Cardiac muscle cell (in vitro differentiated cells and primary cell): Measurements from ENCODE around the gene MMP24OS. TPM values are rescaled to one million over a fixed set of nuclear protein-coding genes. Genes with fewer than 3 reads are reported as not detected.

Source experiments
- DNase-seq, 2 donors: peaks; one replicate each; pipeline versions ENCODE4 v3.0.0 to v3.0.0-alpha.2; 2010 to 2017; ENCODE audit warnings: low read depth in 1 of 2, low spot score in 1 of 2
- H3K27ac ChIP-seq: fragments of 200-600 bp; sonication (generic); 2 replicates; pipeline ENCODE4 v1.5.1; 2016
- H3K27me3 ChIP-seq: fragments of 200-600 bp; sonication (generic); 2 replicates; pipeline ENCODE4 v1.6.0; 2016; ENCODE audit warnings: control low read depth
- H3K36me3 ChIP-seq: fragments of 200-600 bp; sonication (generic); 2 replicates; pipeline ENCODE4 v1.5.1; 2016; ENCODE audit warnings: control low read depth
- H3K4me1 ChIP-seq: fragments of 200-600 bp; sonication (generic); 2 replicates; pipeline ENCODE4 v1.8.1; 2017; ENCODE audit warnings: low read depth, mild to moderate bottlenecking, mixed run types
- H3K4me3 ChIP-seq: fragments of 200-600 bp; sonication (generic); 2 replicates; pipeline ENCODE4 v1.5.1; 2016; ENCODE audit warnings: mild to moderate bottlenecking
- H3K9me3 ChIP-seq: fragments of 200-600 bp; sonication (generic); 2 replicates; pipeline ENCODE4 v1.5.1; 2017; ENCODE audit warnings: low read depth, mild to moderate bottlenecking, control low read depth
- polyA plus RNA-seq: library from polyadenylated mRNA; unstranded; fragments of >200 nt; fragmentation: Nextera tagmentation; extraction: Ambion mirVana; gene quantifications from 2 replicates; pipeline ENCODE4 v1.2.1, GENCODE V29; 2016
- total RNA-seq: library from RNA; depleted of rRNA; stranded (reverse); fragments of >200 nt; gene quantifications from 2 replicates; pipeline ENCODE4 v1.2.3, GENCODE V29; 2016
- TF ChIP-seq, protein P1 (sequence below): IDR thresholded peaks from 2 replicates; pipeline ENCODE4 v1.5.1; 2012; ENCODE audit warnings: low read depth, mild to moderate bottlenecking, low read length

The MMP24OS gene
- total and polyA plus RNA-seq, 2 experiments from 2014 or later = 29.4 to 61.4 TPM

DNA sequence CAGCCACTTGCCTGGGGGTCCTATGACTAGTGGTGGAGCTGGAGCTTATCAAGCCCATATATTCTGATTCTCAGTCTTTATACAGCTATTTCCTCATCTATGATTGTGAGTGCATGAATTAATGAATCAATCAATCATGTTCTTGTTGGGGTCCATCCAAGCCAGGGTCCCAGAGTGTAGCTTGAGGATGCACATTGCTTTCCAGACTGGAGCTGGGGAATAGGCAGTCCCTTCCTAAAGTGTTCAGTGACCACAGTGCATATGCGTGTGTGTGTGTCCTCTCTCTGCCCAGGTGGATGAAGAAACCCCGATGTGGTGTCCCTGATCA, 26.3 kb downstream of the MMP24OS start:
- Histone ChIP-seq H3K4me3 (no peak overlapping the region), H3K27ac (no peak overlapping the region), H3K9me3 (no peaks in the 10 kb centered on the region), H3K36me3 (no peaks in the 10 kb centered on the region), H3K4me1 (peaks cover 4% of the 10 kb centered on the region), H3K27me3 (no peaks in the 10 kb centered on the region)
- no peak for DNase-seq
- TF ChIP-seq, protein P1, sequence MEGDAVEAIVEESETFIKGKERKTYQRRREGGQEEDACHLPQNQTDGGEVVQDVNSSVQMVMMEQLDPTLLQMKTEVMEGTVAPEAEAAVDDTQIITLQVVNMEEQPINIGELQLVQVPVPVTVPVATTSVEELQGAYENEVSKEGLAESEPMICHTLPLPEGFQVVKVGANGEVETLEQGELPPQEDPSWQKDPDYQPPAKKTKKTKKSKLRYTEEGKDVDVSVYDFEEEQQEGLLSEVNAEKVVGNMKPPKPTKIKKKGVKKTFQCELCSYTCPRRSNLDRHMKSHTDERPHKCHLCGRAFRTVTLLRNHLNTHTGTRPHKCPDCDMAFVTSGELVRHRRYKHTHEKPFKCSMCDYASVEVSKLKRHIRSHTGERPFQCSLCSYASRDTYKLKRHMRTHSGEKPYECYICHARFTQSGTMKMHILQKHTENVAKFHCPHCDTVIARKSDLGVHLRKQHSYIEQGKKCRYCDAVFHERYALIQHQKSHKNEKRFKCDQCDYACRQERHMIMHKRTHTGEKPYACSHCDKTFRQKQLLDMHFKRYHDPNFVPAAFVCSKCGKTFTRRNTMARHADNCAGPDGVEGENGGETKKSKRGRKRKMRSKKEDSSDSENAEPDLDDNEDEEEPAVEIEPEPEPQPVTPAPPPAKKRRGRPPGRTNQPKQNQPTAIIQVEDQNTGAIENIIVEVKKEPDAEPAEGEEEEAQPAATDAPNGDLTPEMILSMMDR = no peak

DNA sequence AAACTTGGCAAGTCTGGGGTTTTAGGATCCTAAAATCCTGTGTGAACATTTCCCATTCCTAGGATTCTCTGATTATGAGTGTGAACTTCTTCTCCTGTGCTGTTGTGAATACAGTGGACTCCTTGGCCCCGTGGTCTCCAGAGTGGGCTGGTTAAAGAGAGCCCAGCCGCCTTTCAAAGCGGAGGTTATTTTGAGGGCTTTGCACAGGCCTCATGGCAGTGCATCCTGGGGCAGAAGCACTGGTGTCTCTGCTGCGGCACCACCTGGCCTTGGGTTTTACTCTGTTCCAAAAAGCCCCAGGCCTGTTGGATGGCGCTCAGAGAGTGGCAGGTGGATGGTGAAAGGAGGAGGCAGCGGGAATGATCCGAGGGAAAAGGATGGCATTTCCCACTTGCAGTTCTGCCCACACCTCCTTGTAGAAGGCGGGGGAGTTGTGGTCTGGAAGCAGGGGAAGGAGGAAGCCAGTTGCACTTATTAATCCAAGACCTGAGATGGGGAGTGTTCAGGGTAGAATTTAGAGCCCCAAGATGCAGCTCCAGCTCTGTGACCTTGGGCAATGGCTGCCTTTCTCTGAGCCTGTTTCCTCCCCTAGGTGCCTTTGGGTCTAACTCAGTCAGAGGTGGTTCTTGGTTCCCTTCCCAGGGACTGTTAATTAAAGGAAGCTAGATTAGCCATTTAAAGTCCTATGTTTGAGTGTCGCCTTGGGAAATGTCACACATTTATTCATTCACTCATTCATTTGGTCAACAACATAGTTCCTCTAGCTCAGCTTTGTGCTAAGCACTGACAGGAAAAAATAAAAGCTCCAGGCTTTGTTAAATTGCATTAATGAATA, 29.1 kb downstream of the MMP24OS start:
- DNase-seq = no peak
- Histone ChIP-seq H3K36me3 (no peaks in the 10 kb centered on the region), H3K4me1 (peaks cover 4% of the 10 kb centered on the region), H3K27me3 (no peaks in the 10 kb centered on the region), H3K4me3 (no peak overlapping the region), H3K27ac (no peak overlapping the region), H3K9me3 (no peaks in the 10 kb centered on the region)
- TF ChIP-seq, protein P1 = no peak

DNA sequence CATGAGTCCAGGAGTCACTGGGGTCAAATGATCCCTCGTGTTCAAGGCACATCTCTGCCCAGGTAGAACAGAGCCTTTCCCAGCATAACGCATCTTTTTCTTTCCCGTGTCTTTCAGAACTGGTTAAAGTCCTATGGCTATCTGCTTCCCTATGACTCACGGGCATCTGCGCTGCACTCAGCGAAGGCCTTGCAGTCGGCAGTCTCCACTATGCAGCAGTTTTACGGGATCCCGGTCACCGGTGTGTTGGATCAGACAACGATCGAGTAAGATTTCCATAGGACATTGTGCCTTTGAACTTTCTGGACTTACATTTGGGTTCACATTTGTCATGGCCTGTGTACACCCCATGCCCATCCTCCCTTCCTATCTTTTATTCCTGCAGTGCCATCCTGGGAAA, 31.2 kb downstream of the MMP24OS start:
- H3K9me3 ChIP-seq = no peaks in the 10 kb centered on the region
- H3K4me3 ChIP-seq = no peak overlapping the region
- no peak for DNase-seq
- no peak overlapping the region for H3K27ac ChIP-seq
- H3K4me1 ChIP-seq = peaks cover 4% of the 10 kb centered on the region
- H3K27me3 ChIP-seq = no peaks in the 10 kb centered on the region
- no peaks in the 10 kb centered on the region for H3K36me3 ChIP-seq
- TF ChIP-seq, protein P1 = no peak

DNA sequence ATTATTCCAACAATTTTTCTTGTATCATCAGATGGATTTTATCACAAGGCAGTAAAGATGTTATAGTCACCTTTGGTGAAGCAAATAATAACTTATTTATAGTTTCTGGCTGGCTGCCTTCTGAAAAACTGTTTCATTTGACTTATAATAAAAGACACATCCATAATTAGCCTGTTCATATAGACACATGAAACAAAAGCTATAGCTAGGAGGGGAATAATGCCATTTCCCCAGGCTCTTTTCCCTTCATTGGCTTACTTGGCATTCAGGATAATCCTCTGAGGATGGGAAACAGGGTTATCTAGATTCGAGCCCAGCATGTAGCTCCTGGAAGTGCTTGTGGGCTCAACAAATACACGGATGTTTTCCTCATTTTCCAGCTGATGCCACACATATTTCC, 33.9 kb downstream of the MMP24OS start:
- TF ChIP-seq, protein P1 = no peak
- Histone ChIP-seq H3K36me3 (no peaks in the 10 kb centered on the region), H3K4me1 (peaks cover 20% of the 10 kb centered on the region), H3K27ac (no peak overlapping the region), H3K9me3 (no peaks in the 10 kb centered on the region), H3K27me3 (no peaks in the 10 kb centered on the region), H3K4me3 (no peak overlapping the region)
- no peak for DNase-seq

DNA sequence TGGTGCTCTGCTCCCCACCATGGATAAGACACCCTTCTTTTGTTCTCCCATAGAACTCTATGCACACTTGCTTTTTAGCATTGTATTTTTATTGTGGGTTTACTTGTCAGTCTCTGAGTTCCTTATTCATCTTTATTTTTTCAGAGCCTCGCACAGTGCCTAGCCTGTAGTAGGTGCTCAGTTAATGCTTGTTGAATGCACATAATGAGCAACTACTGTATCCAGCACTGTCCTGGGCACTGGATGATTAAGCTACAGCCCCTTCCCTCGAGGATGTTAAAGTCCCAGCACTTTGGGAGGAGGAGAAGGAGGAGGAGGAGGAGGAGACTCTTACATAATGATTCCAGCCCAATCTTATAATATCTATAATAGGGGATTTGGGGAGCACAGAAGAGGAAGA, 34.6 kb downstream of the MMP24OS start:
- TF ChIP-seq, protein P1 = no peak
- DNase-seq = no peak
- no peak overlapping the region for H3K4me3 ChIP-seq
- no peaks in the 10 kb centered on the region for H3K36me3 ChIP-seq
- H3K9me3 ChIP-seq = no peaks in the 10 kb centered on the region
- no peak overlapping the region for H3K27ac ChIP-seq
- no peaks in the 10 kb centered on the region for H3K27me3 ChIP-seq
- peaks cover 26% of the 10 kb centered on the region for H3K4me1 ChIP-seq
